PC-3 (cell line): ENCODE measurements around the gene EFHC2.

Source experiments
- EZH2 ChIP-seq: fragments of 300-600 bp; sonication (generic); IDR thresholded peaks from one replicate; pipeline ENCODE4 v1.6.1; 2017; ENCODE audit warnings: antibody characterized with exemption, mild to moderate bottlenecking, low read length; ENCODE audit not compliant: unreplicated experiment
- TF ChIP-seq, protein P1 (sequence below): fragments of 300-600 bp; sonication (generic); conservative IDR thresholded peaks from 2 replicates; pipeline ENCODE4 v1.5.1; 2017; ENCODE audit warnings: antibody characterized with exemption, low read depth, mild to moderate bottlenecking, low read length

DNA sequence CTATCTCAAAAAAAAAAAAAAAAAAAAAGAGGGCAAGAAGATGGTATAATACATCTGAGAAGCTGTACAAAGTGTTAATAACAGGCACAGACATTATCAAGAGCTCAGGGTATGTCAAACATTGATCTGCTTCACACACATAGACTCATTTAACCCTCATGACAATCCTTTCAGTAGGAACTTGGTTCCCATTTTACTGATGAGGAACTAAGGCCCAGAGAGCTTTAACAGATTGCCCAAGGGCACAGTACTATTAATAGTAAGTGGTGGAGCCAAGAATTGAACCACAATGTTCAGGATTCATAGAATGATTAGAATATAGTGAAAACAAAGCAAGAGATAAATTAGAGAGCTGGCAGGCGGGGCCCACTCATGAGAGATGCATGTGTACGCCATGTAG lies 154.4 kb downstream of the EFHC2 start:
- TF ChIP-seq, protein P1, sequence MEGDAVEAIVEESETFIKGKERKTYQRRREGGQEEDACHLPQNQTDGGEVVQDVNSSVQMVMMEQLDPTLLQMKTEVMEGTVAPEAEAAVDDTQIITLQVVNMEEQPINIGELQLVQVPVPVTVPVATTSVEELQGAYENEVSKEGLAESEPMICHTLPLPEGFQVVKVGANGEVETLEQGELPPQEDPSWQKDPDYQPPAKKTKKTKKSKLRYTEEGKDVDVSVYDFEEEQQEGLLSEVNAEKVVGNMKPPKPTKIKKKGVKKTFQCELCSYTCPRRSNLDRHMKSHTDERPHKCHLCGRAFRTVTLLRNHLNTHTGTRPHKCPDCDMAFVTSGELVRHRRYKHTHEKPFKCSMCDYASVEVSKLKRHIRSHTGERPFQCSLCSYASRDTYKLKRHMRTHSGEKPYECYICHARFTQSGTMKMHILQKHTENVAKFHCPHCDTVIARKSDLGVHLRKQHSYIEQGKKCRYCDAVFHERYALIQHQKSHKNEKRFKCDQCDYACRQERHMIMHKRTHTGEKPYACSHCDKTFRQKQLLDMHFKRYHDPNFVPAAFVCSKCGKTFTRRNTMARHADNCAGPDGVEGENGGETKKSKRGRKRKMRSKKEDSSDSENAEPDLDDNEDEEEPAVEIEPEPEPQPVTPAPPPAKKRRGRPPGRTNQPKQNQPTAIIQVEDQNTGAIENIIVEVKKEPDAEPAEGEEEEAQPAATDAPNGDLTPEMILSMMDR = no peak
- TF ChIP-seq EZH2 = no peak
